ENCODE results near the gene IGFBP1.

DNA sequence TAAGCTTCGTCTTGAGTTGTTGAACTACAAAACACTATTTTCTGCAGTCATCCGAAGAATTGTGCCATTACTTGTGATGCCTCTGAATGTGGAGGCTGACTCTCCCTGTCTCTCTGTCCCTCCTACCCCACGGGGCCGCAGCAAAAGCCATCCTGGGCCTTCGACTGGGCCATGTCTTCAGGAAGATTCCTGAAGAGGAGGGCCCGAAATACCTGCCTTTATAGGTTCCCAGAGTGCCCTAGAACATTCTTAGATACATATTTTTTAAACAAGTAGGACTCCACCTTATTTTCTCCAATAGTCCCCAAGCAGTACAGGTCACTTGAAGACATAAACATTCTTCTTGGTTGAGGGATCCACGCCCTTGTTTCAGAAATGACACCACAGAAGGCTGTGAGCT, 24.7 kb downstream of the IGFBP1 start:
- TF ChIP-seq, protein P1, sequence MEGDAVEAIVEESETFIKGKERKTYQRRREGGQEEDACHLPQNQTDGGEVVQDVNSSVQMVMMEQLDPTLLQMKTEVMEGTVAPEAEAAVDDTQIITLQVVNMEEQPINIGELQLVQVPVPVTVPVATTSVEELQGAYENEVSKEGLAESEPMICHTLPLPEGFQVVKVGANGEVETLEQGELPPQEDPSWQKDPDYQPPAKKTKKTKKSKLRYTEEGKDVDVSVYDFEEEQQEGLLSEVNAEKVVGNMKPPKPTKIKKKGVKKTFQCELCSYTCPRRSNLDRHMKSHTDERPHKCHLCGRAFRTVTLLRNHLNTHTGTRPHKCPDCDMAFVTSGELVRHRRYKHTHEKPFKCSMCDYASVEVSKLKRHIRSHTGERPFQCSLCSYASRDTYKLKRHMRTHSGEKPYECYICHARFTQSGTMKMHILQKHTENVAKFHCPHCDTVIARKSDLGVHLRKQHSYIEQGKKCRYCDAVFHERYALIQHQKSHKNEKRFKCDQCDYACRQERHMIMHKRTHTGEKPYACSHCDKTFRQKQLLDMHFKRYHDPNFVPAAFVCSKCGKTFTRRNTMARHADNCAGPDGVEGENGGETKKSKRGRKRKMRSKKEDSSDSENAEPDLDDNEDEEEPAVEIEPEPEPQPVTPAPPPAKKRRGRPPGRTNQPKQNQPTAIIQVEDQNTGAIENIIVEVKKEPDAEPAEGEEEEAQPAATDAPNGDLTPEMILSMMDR (IDR thresholded peaks at IDR 0.05; ENCODE audit: poor library complexity, severe bottlenecking): no peak
- TF ChIP-seq POLR2AphosphoS5 (IDR thresholded peaks at IDR 0.05) (no peak), EP300 (conservative IDR thresholded peaks at IDR 0.05; ENCODE audit: poor library complexity, severe bottlenecking) (no peak), SMC3 (conservative IDR thresholded peaks at IDR 0.05; ENCODE audit: poor library complexity) (no peak), TAF1 (IDR thresholded peaks at IDR 0.05; ENCODE audit: low read depth) (no peak), EZH2 (IDR thresholded peaks at IDR 0.05; ENCODE audit: borderline replicate concordance, insufficient read depth, low read length, poor library complexity, severe bottlenecking) (no peak), REST (IDR thresholded peaks at IDR 0.05; ENCODE audit: borderline replicate concordance) (no peak)

Measured in neural cell (in vitro differentiated cells).